Measurements from ENCODE around the gene FAM135A. TPM values are rescaled to one million over a fixed set of nuclear protein-coding genes. Genes with fewer than 3 reads are reported as not detected.
"Not testable (repeated sequence)": the region's sequence is repeated elsewhere in the genome, so short reads cannot be mapped to it uniquely, and the experiment has no call there.

FAM135A gene
- total and polyA plus RNA-seq, 2 donors from 2014 or later: 8.5 to 48.4 TPM

GRCh38 chr6:70456735-70457134, 43.4 kb downstream of the FAM135A start:
- H3K4me3 ChIP-seq (ENCODE audit: low read length in 3 of 3): no peak overlapping the region
- H3K27me3 ChIP-seq (ENCODE audit: control insufficient read depth, insufficient read depth, low read length): no peaks in the 10 kb centered on the region
- H3K9me3 ChIP-seq (ENCODE audit: control insufficient read depth in 2 of 3, insufficient read depth in 1 of 3, low read length in 3 of 3): no peaks in the 10 kb centered on the region
- no peak overlapping the region for H3K9ac ChIP-seq (ENCODE audit: low read length in 3 of 3)
- DNase-seq (no peak), FAIRE-seq (no peak)
- TF ChIP-seq CTCF (IDR thresholded peaks at IDR 0.05; ENCODE audit: borderline replicate concordance, extremely low read depth, insufficient read depth): no peak
- H3K27ac ChIP-seq (ENCODE audit: low read depth in 2 of 2, low read length in 2 of 2): no peak overlapping the region
- intact Hi-C loops (cut with DNase I): no loop called here
- H3K4me1 ChIP-seq (ENCODE audit: control insufficient read depth in 2 of 3, insufficient read depth in 2 of 3, low read depth in 1 of 3, low read length in 3 of 3): no peaks in the 10 kb centered on the region
- H3K36me3 ChIP-seq (ENCODE audit: control insufficient read depth in 2 of 3, insufficient read depth in 3 of 3, low read length in 3 of 3): no peaks in the 10 kb centered on the region

DNA sequence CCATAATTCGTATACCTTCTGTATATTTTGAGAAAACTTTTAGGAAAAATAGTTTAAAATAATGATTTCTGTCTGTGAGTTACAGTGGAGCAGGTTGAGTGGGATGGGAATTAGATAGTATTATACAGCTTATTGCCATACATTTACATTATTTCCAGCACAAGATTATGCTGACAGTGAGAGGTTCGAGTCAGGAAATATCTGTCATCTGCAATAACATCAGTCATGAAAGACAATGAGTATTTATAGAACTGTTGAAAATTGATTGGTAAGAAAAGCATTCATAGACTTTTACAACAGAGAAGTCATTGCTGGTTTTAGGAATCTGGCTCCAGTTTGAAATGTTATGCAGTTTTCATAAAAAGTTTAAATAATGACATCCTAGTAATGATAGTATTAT, 45.9 kb downstream of the FAM135A start:
- H3K9me3 ChIP-seq (ENCODE audit: control insufficient read depth in 2 of 3, insufficient read depth in 1 of 3, low read length in 3 of 3): no peaks in the 10 kb centered on the region
- DNase-seq (no peak), FAIRE-seq (no peak)
- no peak overlapping the region for H3K9ac ChIP-seq (ENCODE audit: low read length in 3 of 3)
- no peak overlapping the region for H3K4me3 ChIP-seq (ENCODE audit: low read length in 3 of 3)
- H3K27me3 ChIP-seq (ENCODE audit: control insufficient read depth, insufficient read depth, low read length): no peaks in the 10 kb centered on the region
- TF ChIP-seq CTCF (IDR thresholded peaks at IDR 0.05; ENCODE audit: borderline replicate concordance, extremely low read depth, insufficient read depth): no peak
- H3K4me1 ChIP-seq (ENCODE audit: control insufficient read depth in 2 of 3, insufficient read depth in 2 of 3, low read depth in 1 of 3, low read length in 3 of 3): no peaks in the 10 kb centered on the region
- H3K27ac ChIP-seq (ENCODE audit: low read depth in 2 of 2, low read length in 2 of 2): no peak overlapping the region
- intact Hi-C loops (cut with DNase I): no loop called here
- no peaks in the 10 kb centered on the region for H3K36me3 ChIP-seq (ENCODE audit: control insufficient read depth in 2 of 3, insufficient read depth in 3 of 3, low read length in 3 of 3)

- H3K9me3 ChIP-seq (ENCODE audit: control insufficient read depth in 2 of 3, insufficient read depth in 1 of 3, low read length in 3 of 3); H3K27ac ChIP-seq (ENCODE audit: low read depth in 2 of 2, low read length in 2 of 2); DNase-seq; H3K4me1 ChIP-seq (ENCODE audit: control insufficient read depth in 2 of 3, insufficient read depth in 2 of 3, low read depth in 1 of 3, low read length in 3 of 3); H3K9ac ChIP-seq (ENCODE audit: low read length in 3 of 3); intact Hi-C loops (cut with DNase I); H3K4me3 ChIP-seq (ENCODE audit: low read length in 3 of 3); FAIRE-seq; H3K27me3 ChIP-seq (ENCODE audit: control insufficient read depth, insufficient read depth, low read length); H3K36me3 ChIP-seq (ENCODE audit: control insufficient read depth in 2 of 3, insufficient read depth in 3 of 3, low read length in 3 of 3): not testable (repeated sequence)
Measured at GRCh38 chr6:70459699-70460098, 46.4 kb downstream of the FAM135A start.

DNA sequence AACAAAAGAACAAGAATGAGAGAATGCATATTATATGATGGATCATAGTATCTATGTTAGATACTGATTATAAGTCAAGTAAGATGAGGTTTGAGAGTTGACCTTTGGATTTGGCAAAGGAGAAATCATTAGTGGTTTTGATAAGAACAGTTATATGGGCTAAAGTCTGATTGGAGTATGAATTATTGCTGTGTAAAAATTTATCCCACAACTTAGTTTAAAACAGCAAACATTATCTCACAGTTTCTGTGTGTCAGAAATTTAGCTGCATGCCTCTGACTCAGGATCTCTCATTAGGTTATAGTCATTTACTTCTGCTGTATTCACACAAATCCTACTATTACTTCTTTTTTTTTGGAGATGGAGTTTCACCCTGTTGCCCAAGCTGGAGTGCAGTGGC, 56.7 kb downstream of the FAM135A start:
- H3K27me3 ChIP-seq (ENCODE audit: control insufficient read depth, insufficient read depth, low read length): no peaks in the 10 kb centered on the region
- no peaks in the 10 kb centered on the region for H3K9me3 ChIP-seq (ENCODE audit: control insufficient read depth in 2 of 3, insufficient read depth in 1 of 3, low read length in 3 of 3)
- H3K36me3 ChIP-seq (ENCODE audit: control insufficient read depth in 2 of 3, insufficient read depth in 3 of 3, low read length in 3 of 3): peaks cover 0 to 3% (median 0%) of the 10 kb centered on the region in 3 donors
- no peak overlapping the region for H3K4me3 ChIP-seq (ENCODE audit: low read length in 3 of 3)
- FAIRE-seq (no peak), DNase-seq (no peak)
- intact Hi-C loops (cut with DNase I): no loop called here
- no peaks in the 10 kb centered on the region for H3K4me1 ChIP-seq (ENCODE audit: control insufficient read depth in 2 of 3, insufficient read depth in 2 of 3, low read depth in 1 of 3, low read length in 3 of 3)
- no peak overlapping the region for H3K27ac ChIP-seq (ENCODE audit: low read depth in 2 of 2, low read length in 2 of 2)
- H3K9ac ChIP-seq (ENCODE audit: low read length in 3 of 3): no peak overlapping the region
- TF ChIP-seq CTCF (IDR thresholded peaks at IDR 0.05; ENCODE audit: borderline replicate concordance, extremely low read depth, insufficient read depth): no peak

GRCh38 chr6:70470510-70470909, 57.2 kb downstream of the FAM135A start:
- H3K27ac ChIP-seq (ENCODE audit: low read depth in 2 of 2, low read length in 2 of 2); H3K9ac ChIP-seq (ENCODE audit: low read length in 3 of 3); H3K4me3 ChIP-seq (ENCODE audit: low read length in 3 of 3); H3K36me3 ChIP-seq (ENCODE audit: control insufficient read depth in 2 of 3, insufficient read depth in 3 of 3, low read length in 3 of 3); H3K4me1 ChIP-seq (ENCODE audit: control insufficient read depth in 2 of 3, insufficient read depth in 2 of 3, low read depth in 1 of 3, low read length in 3 of 3); H3K27me3 ChIP-seq (ENCODE audit: control insufficient read depth, insufficient read depth, low read length); DNase-seq; H3K9me3 ChIP-seq (ENCODE audit: control insufficient read depth in 2 of 3, insufficient read depth in 1 of 3, low read length in 3 of 3); FAIRE-seq; intact Hi-C loops (cut with DNase I): not testable (repeated sequence)
